HG02571 (cell line): ENCODE results near the gene FNBP1.
A peak's percentile ranks its signal among the peaks of the same experiment; 100 is the strongest.

Source experiments
- ATAC-seq: cut with Tn5 transposase; IDR thresholded peaks from one replicate; pipeline ENCODE4 v1.9.1; 2021; ENCODE audit warnings: mild to moderate bottlenecking, moderate library complexity; ENCODE audit not compliant: unreplicated experiment

Gene FNBP1

GRCh38 chr9:130042885-130043653 is at the start of gene FNBP1:
Gene FNBP1, minus strand, starts transcription at chr9:130043189. Its CDS starts 214 bp downstream, at chr9:130042975.
- peak; percentile 41 for ATAC-seq

- ATAC-seq, result no peak
These were observed 47.9 kb upstream of the FNBP1 start for GRCh38 chr9:130090915-130091314.

- ATAC-seq, result no peak
These were observed 46.2 kb upstream of the FNBP1 start for GRCh38 chr9:130089141-130089540.

GRCh38 chr9:130088051-130088450 is 45.1 kb upstream of the FNBP1 start:
- no peak for ATAC-seq

GRCh38 chr9:130084337-130084736 is 41.3 kb upstream of the FNBP1 start:
- ATAC-seq, result no peak

GRCh38 chr9:130078547-130078946 is 35.6 kb upstream of the FNBP1 start:
- ATAC-seq, result no peak

- ATAC-seq, result no peak
These were observed 30.4 kb upstream of the FNBP1 start for GRCh38 chr9:130073373-130073772.

GRCh38 chr9:130072515-130073235 is 29.7 kb upstream of the FNBP1 start:
- no peak for ATAC-seq

- ATAC-seq, result no peak
These were observed 26.1 kb upstream of the FNBP1 start for GRCh38 chr9:130069048-130069447.

GRCh38 chr9:130064621-130065020 is 21.6 kb upstream of the FNBP1 start:
- no peak for ATAC-seq

GRCh38 chr9:130062750-130063149 is 19.8 kb upstream of the FNBP1 start:
- no peak for ATAC-seq

GRCh38 chr9:130060296-130060695 is 17.3 kb upstream of the FNBP1 start:
- no peak for ATAC-seq

GRCh38 chr9:130058887-130059286 is 15.9 kb upstream of the FNBP1 start:
- no peak for ATAC-seq

- ATAC-seq, result no peak
These were observed 15.2 kb upstream of the FNBP1 start for GRCh38 chr9:130058154-130058553.

- no peak for ATAC-seq
These were observed 11.8 kb upstream of the FNBP1 start for GRCh38 chr9:130054820-130055219.

GRCh38 chr9:130054325-130054786 is 11.4 kb upstream of the FNBP1 start:
- no peak for ATAC-seq

- ATAC-seq, result peak; percentile 79
These were observed 10.7 kb upstream of the FNBP1 start, which contains the start of gene GPR107 for GRCh38 chr9:130053504-130054324. Gene GPR107, plus strand, starts transcription at chr9:130053906. Its CDS starts 27 bp downstream, at chr9:130053933.

GRCh38 chr9:130053109-130053503 is 10.1 kb upstream of the FNBP1 start:
- ATAC-seq, result no peak

GRCh38 chr9:130051855-130052254 is 8.9 kb upstream of the FNBP1 start:
- ATAC-seq, result no peak

- no peak for ATAC-seq
These were observed 7.5 kb upstream of the FNBP1 start for GRCh38 chr9:130050462-130050861.
